GM08714 (cell line): ENCODE results near the gene PTGER1.
"Not testable (repeated sequence)": the region's sequence is repeated elsewhere in the genome, so short reads cannot be mapped to it uniquely, and the experiment has no call there.

Experiments used
- H3K4me3 ChIP-seq: fragments of 200-500 bp; sonication (Bioruptor generic); 2 replicates; pipeline ENCODE4 v1.5.1; 2014; ENCODE audit warnings: mild to moderate bottlenecking, low read length, inconsistent platforms
- ZNF274 ChIP-seq: IDR thresholded peaks from 2 replicates; pipeline ENCODE4 v1.6.1; 2012; ENCODE audit warnings: mild to moderate bottlenecking, low read depth, low read length

PTGER1 gene

DNA sequence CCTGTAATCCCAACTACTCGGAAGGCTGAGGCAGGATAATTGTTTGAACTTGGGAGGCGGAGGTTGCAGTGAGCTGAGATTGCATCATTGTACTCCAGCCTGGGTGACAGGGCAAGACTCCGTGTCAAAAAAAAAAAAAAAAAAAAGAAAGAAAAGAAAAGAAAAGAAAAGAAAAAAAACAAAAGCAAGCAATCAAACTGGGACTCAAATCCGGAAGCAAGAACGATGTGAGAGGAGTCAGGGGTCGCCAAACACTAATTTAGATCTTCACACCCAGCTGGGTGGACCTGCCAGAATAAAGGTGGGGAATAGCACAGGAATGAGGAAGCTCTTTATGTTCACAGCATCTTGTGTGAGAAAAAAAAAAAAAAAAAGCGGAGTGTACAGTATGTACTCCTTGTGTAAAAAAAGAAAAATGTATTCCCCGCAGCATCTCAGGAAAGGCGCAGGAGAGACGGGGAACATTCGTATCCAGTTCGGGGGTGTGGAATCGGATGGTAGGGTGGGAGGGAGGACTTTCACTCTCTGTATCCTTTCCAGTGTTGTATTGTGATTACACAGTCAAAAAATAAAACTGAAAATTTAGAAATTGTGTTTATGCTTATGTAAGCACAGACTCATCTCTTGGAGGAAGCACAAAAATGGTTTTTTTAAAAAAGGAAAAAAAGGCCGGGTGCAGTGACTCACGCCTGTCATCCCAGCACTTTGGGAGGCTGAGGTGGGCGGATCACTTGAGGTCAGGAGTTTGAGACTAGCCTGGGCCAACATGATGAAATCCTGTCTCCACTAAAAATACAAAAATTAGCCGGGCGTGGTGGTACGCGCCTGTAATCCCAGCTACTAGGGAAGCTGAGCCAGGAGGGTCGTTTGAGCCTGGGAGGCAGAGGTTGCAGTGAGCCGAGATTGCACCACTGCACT lies 35.4 kb upstream of the PTGER1 start:
- H3K4me3 ChIP-seq = no peak overlapping the region
- no peak for TF ChIP-seq ZNF274

- no peak for TF ChIP-seq ZNF274
- H3K4me3 ChIP-seq = no peak overlapping the region
Measured at GRCh38 chr19:14507704-14508542, 32.8 kb upstream of the PTGER1 start.

DNA sequence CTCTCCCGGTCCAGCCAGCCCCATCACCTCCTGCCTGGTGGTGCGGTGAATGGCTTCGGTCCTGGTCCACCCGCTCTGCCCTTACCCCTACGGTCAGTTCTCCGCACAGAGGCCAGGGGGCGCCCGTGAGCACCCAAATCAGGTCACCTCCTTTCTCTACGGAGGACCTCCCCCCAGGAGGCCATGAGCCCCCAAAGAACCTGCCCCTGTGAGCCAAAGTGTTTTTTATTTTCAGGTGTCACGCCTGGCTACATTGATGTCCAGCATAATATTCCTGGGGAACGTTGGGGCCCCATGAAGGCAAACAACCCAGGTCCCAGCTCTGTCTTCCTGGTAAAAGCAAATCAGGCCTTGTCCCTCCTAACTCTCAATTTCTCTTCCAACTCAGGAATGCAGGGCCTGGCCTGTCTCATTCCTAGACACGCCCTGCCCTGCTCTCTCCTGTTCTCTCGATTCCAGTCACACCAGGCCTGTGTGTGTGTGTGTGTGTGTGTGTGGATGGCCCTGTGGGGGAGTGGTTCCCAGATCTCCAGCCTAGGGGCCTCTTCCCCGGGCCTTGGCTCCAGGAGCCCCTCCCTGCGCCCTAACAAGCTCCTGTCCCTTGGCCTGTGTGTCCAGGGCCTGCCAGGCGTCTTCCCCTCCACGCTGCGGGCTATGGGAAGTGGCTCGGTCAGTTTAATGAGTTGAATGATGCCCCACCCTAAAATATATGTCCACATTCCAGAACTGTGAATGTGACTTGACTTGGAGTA lies 30.5 kb upstream of the PTGER1 start:
- no peak overlapping the region for H3K4me3 ChIP-seq
- TF ChIP-seq ZNF274 = no peak

- not testable (repeated sequence) for H3K4me3 ChIP-seq
Measured at GRCh38 chr19:14504575-14504974, 29.4 kb upstream of the PTGER1 start.

DNA sequence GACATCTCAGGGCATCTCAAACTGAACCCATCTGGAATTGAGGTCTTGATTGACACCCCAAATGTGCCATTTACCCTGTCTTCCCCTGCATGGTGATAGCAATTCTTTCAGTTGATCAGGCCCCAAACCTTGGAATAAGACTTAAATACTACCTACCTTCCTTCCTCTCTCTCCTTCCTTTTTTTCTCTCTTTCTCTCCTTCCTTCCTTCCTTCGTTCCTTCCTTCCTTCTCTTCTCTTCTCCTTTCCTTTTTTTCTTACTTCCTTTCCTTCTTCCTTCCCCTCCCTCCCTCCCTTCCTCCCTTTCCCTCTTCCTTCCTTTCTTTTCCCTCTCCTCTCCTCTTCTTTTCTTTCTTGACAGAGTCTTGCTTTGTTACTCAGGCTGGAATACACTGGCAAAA lies 28.1 kb upstream of the PTGER1 start:
- no peak for TF ChIP-seq ZNF274
- H3K4me3 ChIP-seq = no peak overlapping the region

DNA sequence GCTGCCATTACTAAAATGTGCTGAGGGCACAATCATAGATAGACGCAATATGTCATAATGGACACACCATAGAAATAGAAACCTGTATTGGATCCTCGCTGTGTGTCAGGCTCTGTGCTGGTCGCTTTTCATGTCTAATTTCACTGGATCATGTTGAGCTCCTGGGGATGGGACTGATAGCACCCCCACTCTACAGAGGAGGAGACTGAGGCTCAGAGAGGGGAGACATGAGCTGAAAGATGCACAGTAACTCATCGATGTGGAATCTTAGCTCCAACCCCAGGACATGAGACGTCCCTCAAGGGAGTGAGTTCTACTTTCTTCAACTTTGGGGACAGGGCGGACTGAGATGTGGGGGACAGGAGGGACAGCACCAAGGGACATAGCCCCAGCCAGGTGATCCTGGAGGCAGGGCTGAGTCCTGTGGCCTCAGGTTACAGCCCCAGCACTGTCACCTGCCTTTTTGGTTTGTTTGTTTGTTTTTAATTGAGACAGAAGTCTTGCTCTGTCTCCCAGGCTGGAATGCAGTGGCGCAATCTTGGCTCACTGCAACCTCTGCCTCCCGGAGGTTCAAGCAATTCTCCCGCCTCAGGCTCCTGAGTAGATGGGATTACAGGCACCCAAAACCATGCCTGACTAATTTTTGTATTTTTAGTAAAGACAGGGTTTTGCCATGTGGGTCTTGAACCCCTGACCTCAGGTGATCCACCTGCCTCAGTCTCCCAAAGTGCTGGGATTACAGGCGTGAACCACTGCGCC lies 27.4 kb upstream of the PTGER1 start:
- TF ChIP-seq ZNF274 = no peak

DNA sequence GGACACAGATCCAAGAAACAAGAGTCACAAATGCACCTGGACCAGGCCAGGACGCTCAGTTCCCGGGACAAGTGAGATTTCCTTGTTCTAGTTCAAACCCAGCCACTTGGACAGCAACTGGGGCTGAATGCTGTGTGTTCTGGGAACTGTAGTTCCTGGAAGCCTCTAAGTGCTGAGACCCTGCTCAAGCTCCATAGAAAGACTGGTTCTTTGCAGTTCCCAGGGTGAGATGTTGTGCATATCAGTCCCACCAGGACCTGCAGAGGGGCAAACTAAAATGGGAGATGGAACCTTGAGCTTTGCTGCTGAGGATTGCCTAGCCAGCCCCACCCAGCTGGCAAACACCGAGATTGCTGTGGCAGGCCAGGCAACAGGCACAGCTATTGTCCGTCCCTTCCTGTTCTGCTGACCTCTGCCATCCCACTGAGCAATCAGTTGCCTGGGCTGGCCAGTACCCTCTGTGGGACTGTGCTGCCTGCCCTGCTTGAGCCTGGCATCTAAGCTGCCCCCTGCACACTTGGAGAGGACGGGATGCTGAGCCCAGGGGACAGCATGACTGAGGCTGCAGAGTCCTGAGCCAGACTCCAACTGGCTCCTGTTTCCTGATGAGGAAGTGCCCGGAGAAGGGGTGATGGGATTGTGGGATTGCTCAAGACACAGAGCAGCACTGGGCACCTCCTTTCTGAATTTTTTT lies 22.2 kb upstream of the PTGER1 start:
- no peak overlapping the region for H3K4me3 ChIP-seq
- no peak for TF ChIP-seq ZNF274

More for the DNA sequence above, 27.4 kb upstream of the PTGER1 start:
- no peak overlapping the region for H3K4me3 ChIP-seq

DNA sequence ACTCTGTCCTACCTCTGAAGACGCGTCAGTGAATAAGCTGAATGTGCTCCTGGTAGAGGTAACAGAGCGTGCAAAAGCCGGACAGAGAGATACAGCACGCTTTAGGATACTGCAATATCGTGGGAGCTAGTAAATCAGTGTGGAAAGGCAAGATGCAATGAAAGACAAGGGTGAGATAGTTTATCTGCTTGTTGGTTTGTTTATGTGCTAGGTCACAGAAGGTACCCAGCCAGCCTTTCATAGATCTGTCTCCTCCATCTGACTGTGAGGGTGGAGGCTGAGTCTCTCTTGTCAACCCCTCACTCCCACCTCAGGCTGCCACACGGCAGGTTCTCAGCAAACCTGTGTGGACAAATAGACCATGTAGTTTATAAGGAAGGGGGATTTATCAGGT lies 21.7 kb upstream of the PTGER1 start:
- no peak for TF ChIP-seq ZNF274
- no peak overlapping the region for H3K4me3 ChIP-seq

DNA sequence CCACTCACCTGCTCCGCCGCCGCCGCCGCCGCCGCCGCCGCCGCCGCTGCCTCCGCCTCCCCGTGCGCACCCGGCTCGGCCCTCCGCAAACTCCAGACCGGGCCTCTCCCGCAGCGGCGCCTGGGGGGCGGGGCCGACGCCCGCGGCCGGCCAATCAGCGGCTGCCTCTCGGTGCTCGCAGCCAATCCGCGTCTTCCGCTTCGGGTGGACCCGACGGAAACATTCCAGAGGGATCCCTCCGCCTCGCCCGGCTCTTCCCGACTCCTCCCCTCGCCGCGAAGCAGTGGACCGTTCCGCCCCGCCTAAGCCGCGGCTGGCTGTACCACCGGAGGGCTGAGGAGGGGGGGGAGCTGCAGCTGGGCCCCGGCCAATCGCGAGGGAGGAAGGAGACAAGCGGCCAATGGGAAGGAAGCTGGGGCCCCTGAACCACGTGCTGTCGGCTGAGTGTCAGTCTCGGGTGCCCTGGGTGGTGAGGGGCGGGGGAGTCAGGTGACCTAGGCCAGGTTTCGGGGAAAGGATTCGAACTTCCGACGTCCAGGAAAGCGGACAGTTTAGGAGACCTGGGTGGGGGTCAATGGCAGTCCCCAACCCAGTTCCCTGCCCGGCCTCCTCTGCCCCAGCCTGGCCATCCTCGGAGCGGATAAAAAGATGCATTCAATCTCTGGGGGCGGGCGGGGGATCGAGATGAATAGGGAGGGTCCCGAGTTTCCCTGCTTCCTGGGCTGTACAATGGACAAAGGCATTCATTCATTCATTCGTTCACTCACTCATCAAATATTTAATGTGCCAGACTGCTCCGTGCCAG lies 21.1 kb upstream of the PTGER1 start, which contains the start of gene GIPC1:
GIPC1 (minus strand) TSS at position 99 of the 805 bp plus-strand sequence. CDS start 13,151 bp downstream, outside the sequence.
- peak within 1 kb of the TSS; percentile 56 for H3K4me3 ChIP-seq
- TF ChIP-seq ZNF274 = no peak

- TF ChIP-seq ZNF274 = no peak
- peak overlapping the region; percentile 56 for H3K4me3 ChIP-seq
Measured at GRCh38 chr19:14495672-14496028, 20.5 kb upstream of the PTGER1 start.

DNA sequence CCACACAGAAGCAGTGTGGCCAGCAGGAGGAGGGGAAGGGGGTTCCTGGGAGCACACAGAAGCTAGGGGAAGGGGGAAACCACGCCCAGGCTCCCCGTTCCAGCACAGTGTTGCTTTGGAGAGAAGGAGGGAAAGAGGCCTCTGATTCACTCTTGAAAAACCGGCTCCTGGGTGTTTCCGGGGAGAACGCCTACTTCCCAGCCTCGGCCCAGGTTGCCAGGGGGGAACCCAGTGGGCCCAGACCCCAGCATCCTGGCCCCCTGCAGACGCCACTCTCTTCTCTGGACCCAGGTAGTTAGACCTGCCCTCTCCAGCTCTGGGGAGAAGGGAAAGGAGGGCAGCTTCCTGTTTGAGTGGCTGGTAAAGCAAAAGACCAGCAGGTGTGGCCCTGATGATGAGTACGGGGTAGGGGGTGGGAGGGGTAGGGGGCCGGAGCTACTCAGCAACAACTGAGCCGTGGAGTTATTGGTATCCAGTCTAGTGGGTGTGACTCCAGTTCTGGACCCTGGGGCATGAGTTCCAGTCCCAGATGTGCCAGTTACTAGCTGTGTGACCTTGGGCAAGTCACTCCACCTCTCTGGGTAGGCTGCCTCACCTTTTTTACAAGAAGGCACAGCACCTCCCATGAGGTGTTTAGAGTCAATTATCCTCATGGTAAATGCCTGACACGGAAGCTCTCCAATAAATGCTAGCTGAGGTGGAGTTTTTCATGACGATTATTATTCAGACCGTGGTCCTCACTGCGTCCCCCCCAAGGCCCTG lies 19.9 kb upstream of the PTGER1 start:
- no peak for TF ChIP-seq ZNF274
- peak overlapping the region; percentile 56 for H3K4me3 ChIP-seq
